GM13976 (cell line): ENCODE data around the gene GSC.

Experiments used
- DNase-seq: peaks from one replicate; pipeline ENCODE4 v3.0.0; 2012; ENCODE audit warnings: low spot score
- in situ Hi-C: fragments of 300-500 bp; cut with MboI; formaldehyde crosslinking; loops from one replicate; pipeline ENCODE4 v1.12.0; 2022; ENCODE audit warnings: low sequenced_read_pairs, mixed read lengths, inconsistent platforms; ENCODE audit not compliant: unreplicated experiment
- TF ChIP-seq, protein P1 (sequence below): IDR thresholded peaks from 2 replicates; pipeline ENCODE4 v1.5.1; 2012; ENCODE audit warnings: borderline replicate concordance, mild to moderate bottlenecking; ENCODE audit not compliant: insufficient read depth; ENCODE audit errors: extremely low read depth, missing control alignments, control extremely low read depth

Gene GSC

GRCh38 chr14:94768141-94768520 lies 1.8 kb downstream of the GSC start:
- DNase-seq: no peak
- in situ Hi-C loops: no loop called here
- TF ChIP-seq, protein P1, sequence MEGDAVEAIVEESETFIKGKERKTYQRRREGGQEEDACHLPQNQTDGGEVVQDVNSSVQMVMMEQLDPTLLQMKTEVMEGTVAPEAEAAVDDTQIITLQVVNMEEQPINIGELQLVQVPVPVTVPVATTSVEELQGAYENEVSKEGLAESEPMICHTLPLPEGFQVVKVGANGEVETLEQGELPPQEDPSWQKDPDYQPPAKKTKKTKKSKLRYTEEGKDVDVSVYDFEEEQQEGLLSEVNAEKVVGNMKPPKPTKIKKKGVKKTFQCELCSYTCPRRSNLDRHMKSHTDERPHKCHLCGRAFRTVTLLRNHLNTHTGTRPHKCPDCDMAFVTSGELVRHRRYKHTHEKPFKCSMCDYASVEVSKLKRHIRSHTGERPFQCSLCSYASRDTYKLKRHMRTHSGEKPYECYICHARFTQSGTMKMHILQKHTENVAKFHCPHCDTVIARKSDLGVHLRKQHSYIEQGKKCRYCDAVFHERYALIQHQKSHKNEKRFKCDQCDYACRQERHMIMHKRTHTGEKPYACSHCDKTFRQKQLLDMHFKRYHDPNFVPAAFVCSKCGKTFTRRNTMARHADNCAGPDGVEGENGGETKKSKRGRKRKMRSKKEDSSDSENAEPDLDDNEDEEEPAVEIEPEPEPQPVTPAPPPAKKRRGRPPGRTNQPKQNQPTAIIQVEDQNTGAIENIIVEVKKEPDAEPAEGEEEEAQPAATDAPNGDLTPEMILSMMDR: no peak

GRCh38 chr14:94767321-94767878 lies 2.5 kb downstream of the GSC start:
- no peak for DNase-seq
- in situ Hi-C loops: no loop called here
- TF ChIP-seq, protein P1: no peak

GRCh38 chr14:94764573-94764972 lies 5.3 kb downstream of the GSC start:
- TF ChIP-seq, protein P1: no peak
- DNase-seq: no peak
- in situ Hi-C loops: no loop called here

DNA sequence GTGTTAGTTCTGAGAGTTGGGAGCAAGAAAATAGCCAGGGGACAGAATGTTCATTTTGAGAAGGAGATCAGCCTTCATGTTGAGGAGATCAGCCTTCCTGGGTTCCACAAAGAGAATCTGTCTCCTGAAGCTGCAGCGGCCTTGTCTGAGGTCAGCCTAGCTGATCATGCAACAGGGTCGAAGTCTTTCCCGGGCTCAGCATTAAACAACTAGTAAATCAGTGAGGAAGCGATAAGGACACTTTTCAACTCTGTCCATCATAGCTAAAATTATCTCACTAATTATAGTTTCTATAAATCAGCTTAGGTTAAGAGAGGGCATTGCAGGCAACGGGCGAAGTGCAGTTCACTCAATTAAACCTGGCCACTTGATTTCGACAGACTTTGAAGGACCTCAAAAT lies 7.5 kb downstream of the GSC start:
- no peak for DNase-seq
- in situ Hi-C loops: no loop called here
- TF ChIP-seq, protein P1: no peak

DNA sequence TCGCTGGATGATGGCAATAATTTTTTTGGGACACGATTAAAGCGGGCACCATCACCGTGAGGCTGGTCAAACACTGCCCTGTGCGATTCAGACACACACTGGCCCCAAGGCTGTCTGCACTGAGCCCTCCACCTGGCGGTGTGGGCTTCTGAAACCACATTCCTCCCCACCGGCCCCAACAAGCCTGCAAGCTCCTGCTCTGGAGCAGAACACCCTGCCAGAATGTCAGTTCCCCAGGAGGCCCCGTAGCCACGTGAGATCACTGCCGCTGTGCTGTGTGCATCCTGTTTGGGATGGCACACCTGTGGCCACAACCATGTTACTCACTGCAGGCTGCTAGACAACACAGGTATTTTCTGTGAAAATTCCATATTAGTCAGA lies 7.9 kb downstream of the GSC start:
- no peak for DNase-seq
- TF ChIP-seq, protein P1: no peak
- in situ Hi-C loops: no loop called here

GRCh38 chr14:94761348-94761996 lies 8.4 kb downstream of the GSC start:
- in situ Hi-C loops: no loop called here
- DNase-seq: no peak
- TF ChIP-seq, protein P1: no peak

DNA sequence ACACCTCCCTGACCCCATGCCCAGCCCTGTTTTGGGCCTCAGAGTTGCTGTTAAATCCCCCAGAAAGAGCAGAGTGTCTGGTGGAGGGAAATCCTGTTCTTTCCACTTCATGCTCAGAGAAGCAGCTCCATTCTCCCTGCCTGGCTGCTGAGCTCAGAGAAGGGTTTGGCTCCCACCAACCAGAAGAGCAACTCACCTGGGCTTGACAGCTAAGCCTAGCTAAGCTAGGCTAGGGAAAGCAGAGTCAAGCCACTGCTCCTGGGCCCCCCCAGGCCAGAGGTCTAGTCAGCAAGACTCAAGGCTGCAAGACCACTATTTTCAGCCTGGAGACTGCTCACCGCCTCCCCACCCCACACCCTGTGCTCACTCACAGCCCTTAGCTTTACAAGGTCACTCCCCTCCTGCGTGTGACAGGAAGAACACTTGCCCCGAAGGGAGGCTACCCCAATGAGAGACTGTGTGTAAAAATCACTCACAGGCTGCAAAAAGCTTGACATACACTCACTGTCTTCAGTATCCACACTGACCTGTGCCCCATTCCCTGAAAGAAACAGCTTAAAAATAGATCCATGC lies 13.5 kb downstream of the GSC start:
- DNase-seq: no peak
- TF ChIP-seq, protein P1: no peak
- in situ Hi-C loops: no loop called here
